Endothelial cell of umbilical vein (primary cell): ENCODE data around the gene NT5DC1. TPM values are rescaled to one million over a fixed set of nuclear protein-coding genes. Genes with fewer than 3 reads are reported as not detected.
A peak's percentile ranks its signal among the peaks of the same experiment; 100 is the strongest.

Experiments used
- Bru-seq: library from RNA; stranded (reverse); fragments of 400-500 nt; gene quantifications from one replicate; lab custom pipeline; 2021; lab: Mats Ljungman, UMichigan
- BruChase-seq, 2 experiments: library from RNA; stranded (reverse); fragments of 400-500 nt; gene quantifications; one replicate each; lab custom pipeline; 2021; lab: Mats Ljungman, UMichigan
- BruUV-seq: library from RNA; stranded (reverse); fragments of 400-500 nt; replicated peaks from 2 replicates; lab custom pipeline; 2021; lab: Mats Ljungman, UMichigan
- CTCF ChIA-PET: fragments of 300-600, 350-600 bp; sonication (Branson Sonifier 250); formaldehyde crosslinking; loops from one replicate; lab custom pipeline; 2021; ENCODE audit warnings: antibody characterized with exemption, inconsistent platforms; lab: Charles Lee
- POLR2A ChIA-PET: fragments of 300-600, 350-600 bp; sonication (Branson Sonifier 250); formaldehyde crosslinking; loops from one replicate; lab custom pipeline; 2021; ENCODE audit warnings: antibody characterized with exemption, inconsistent platforms; lab: Charles Lee
- DNase-seq: peaks from one replicate; pipeline ENCODE4 v3.0.0-alpha.2; 2011; ENCODE audit warnings: low read depth, low spot score
- FAIRE-seq: peaks from 2 replicates; lab custom pipeline; 2011; peaks lifted over from hg19 to GRCh38; lab: Jason Lieb, UNC
- H2AFZ ChIP-seq: 2 replicates; pipeline ENCODE4 v1.6.0; 2012; ENCODE audit warnings: low read depth, low read length, control low read depth, inconsistent platforms
- H3K27ac ChIP-seq: 2 replicates; pipeline ENCODE4 v1.5.1; 2011; ENCODE audit warnings: low read depth, mild to moderate bottlenecking, control low read depth, low read length, moderate library complexity; ENCODE audit not compliant: insufficient read depth
- H3K27me3 ChIP-seq, 2 experiments: 2 replicates each; pipeline versions ENCODE4 v1.6.0 to v1.6.1; 2011; ENCODE audit warnings: low read length in 2 of 2, mixed read lengths in 1 of 2; ENCODE audit not compliant: control insufficient read depth in 2 of 2, insufficient read depth in 2 of 2
- H3K36me3 ChIP-seq, 2 experiments: 2 replicates in 1 of 2; 3 replicates in 1 of 2; pipeline ENCODE4 v1.5.1; 2011; ENCODE audit warnings: low read length in 2 of 2, mild to moderate bottlenecking in 1 of 2, moderate library complexity in 1 of 2; ENCODE audit not compliant: control insufficient read depth in 2 of 2, insufficient read depth in 2 of 2; ENCODE audit errors: extremely low read depth in 1 of 2
- H3K4me1 ChIP-seq: 3 replicates; pipeline ENCODE4 v1.5.1; 2011; ENCODE audit warnings: mild to moderate bottlenecking, low read length; ENCODE audit not compliant: control insufficient read depth, insufficient read depth; ENCODE audit errors: extremely low read depth
- H3K4me2 ChIP-seq: 2 replicates; pipeline ENCODE4 v1.6.1; 2011; ENCODE audit warnings: low read length, control low read depth, mixed read lengths; ENCODE audit not compliant: insufficient read depth
- H3K4me3 ChIP-seq, 3 experiments: fragments of 200-600 bp in 1 of 3; sonication (generic), shearing (Covaris generic) in 1 of 3; replicated peaks in 1 of 3; 2 replicates each; pipeline ENCODE4 v1.5.1; 2011 to 2016; ENCODE audit warnings: control low read depth in 3 of 3, low read length in 3 of 3, mild to moderate bottlenecking in 2 of 3, inconsistent platforms in 1 of 3, low read depth in 1 of 3, moderate library complexity in 1 of 3; ENCODE audit not compliant: insufficient read depth in 1 of 3
- H3K79me2 ChIP-seq: 2 replicates; pipeline ENCODE4 v1.6.0; 2012; ENCODE audit warnings: low read length, inconsistent platforms; ENCODE audit not compliant: control insufficient read depth, insufficient read depth
- H3K9ac ChIP-seq: replicated peaks from 2 replicates; pipeline ENCODE3; 2011; ENCODE audit warnings: low read length, control low read depth; ENCODE audit not compliant: insufficient read depth; ENCODE audit errors: extremely low read depth
- H3K9me1 ChIP-seq: replicated peaks from 3 replicates; pipeline ENCODE4 v1.6.0; 2011; ENCODE audit warnings: mild to moderate bottlenecking, low read length; ENCODE audit not compliant: control insufficient read depth, insufficient read depth; ENCODE audit errors: extremely low read depth
- H3K9me3 ChIP-seq: replicated peaks from 2 replicates; pipeline ENCODE4 v1.5.1; 2012; ENCODE audit warnings: low read length, inconsistent platforms; ENCODE audit not compliant: control insufficient read depth, insufficient read depth
- H4K20me1 ChIP-seq: replicated peaks from 2 replicates; pipeline ENCODE3; 2011; ENCODE audit warnings: mild to moderate bottlenecking, low read length; ENCODE audit not compliant: control insufficient read depth, insufficient read depth; ENCODE audit errors: extremely low read depth
- EZH2 ChIP-seq: IDR thresholded peaks from 2 replicates; pipeline ENCODE4 v1.6.1; 2012; ENCODE audit warnings: borderline replicate concordance, low read depth, mild to moderate bottlenecking, moderate library complexity, low read length, inconsistent platforms; ENCODE audit not compliant: severe bottlenecking
- FOS ChIP-seq: IDR thresholded peaks from 2 replicates; pipeline ENCODE4 v1.6.1; 2011; ENCODE audit warnings: mild to moderate bottlenecking, low read length, moderate library complexity, borderline replicate concordance; ENCODE audit not compliant: insufficient read depth
- MYC ChIP-seq: IDR thresholded peaks from one replicate; pipeline ENCODE4 v1.6.1; 2011; ENCODE audit warnings: mild to moderate bottlenecking, low read depth, low read length
- POLR2A ChIP-seq: IDR thresholded peaks from 2 replicates; pipeline ENCODE4 v1.6.1; 2012; ENCODE audit warnings: low read depth, mild to moderate bottlenecking, control low read depth, low read length
- POLR2AphosphoS5 ChIP-seq: IDR thresholded peaks from 2 replicates; pipeline ENCODE4 v1.6.1; 2012; ENCODE audit warnings: low read depth, mild to moderate bottlenecking, control low read depth, low read length, moderate library complexity; ENCODE audit not compliant: insufficient read depth
- dilution Hi-C: fragments of 300-500 bp; cut with MboI; formaldehyde crosslinking; loops from one replicate; pipeline ENCODE4 v1.15.0; 2019; ENCODE audit warnings: low sequenced_read_pairs; ENCODE audit not compliant: extremely low pct_ligation_motif_present
- intact Hi-C: fragments of 100-400 bp; cut with micrococcal nuclease; formaldehyde crosslinking; loops from one replicate; pipeline ENCODE4 v1.10.0; 2022
- long read RNA-seq: library from polyadenylated mRNA; stranded (forward); transcript quantifications from one replicate; pipeline ENCODE4 v2.0.0, GENCODE V29; 2021
- polyA minus RNA-seq, 3 experiments: library from RNA; depleted of rRNA, polyadenylated mRNA; stranded (reverse); fragments of >200 nt; gene quantifications; 1 replicate in 1 of 3; 2 replicates in 2 of 3; pipeline ENCODE4 v1.2.3, GENCODE V29; 2011
- polyA plus RNA-seq, 4 experiments: library from polyadenylated mRNA; depleted of rRNA in 3 of 4; stranded (reverse) in 3 of 4; unstranded in 1 of 4; fragments of >200 nt; gene quantifications; 2 replicates each; pipeline versions ENCODE4 v1.2.1 to v1.2.3, GENCODE V29; 2011 to 2012; ENCODE audit warnings: missing spikeins in 1 of 4
- total RNA-seq: library from RNA; stranded (reverse); gene quantifications from 2 replicates; pipeline ENCODE4 v1.2.3, GENCODE V29; 2021
- TF ChIP-seq, protein P1 (sequence below), 2 donors: IDR thresholded peaks; 1 replicate in 1 of 2; 2 replicates in 1 of 2; pipeline ENCODE4 v1.5.1; 2011; ENCODE audit warnings: low read length in 2 of 2, mild to moderate bottlenecking in 2 of 2, moderate library complexity in 2 of 2, control low read depth in 1 of 2, inconsistent platforms in 1 of 2, low read depth in 1 of 2; ENCODE audit not compliant: insufficient read depth in 1 of 2; ENCODE audit errors: extremely low read depth in 1 of 2
- TF ChIP-seq, protein P2 (sequence below): IDR thresholded peaks from 2 replicates; pipeline ENCODE4 v1.6.1; 2011; ENCODE audit not compliant: insufficient read depth, insufficient read length

Gene NT5DC1
- total RNA-seq = 23.8 and 24.3 TPM in 2 replicates
- polyA plus RNA-seq = 6.6 and 11.3 TPM in 2 replicates
- 10.9 and 12.7 TPM in 2 replicates for polyA plus RNA-seq (2011; cell fraction: cytosol; rRNA removed)
- polyA plus RNA-seq (2011; cell fraction: nucleus; rRNA removed) = 8.9 and 10.7 TPM in 2 replicates
- 16.1 and 19.9 TPM in 2 replicates for polyA plus RNA-seq (2012)
- 12.0 and 13.5 TPM in 2 replicates for polyA minus RNA-seq
- polyA minus RNA-seq (2011; cell fraction: cytosol; rRNA and poly(A)+ RNA removed) = 31.9 TPM
- 13.2 and 17.1 TPM in 2 replicates for polyA minus RNA-seq (2011; cell fraction: nucleus; rRNA and poly(A)+ RNA removed)
- Bru-seq, nascent RNA = percentile 67 among the genes with signal in this experiment
- percentile 47 among the genes with signal in this experiment for BruChase-seq, experiment 1, labeled RNA remaining after a 6-hour chase
- BruChase-seq, experiment 2, labeled RNA remaining after a 2-hour chase = percentile 56 among the genes with signal in this experiment
- long read RNA-seq, full-length matches to known transcripts = 39 of 46 reads
- long read RNA-seq, partial matches to known transcripts = 3 of 46 reads
- long read RNA-seq, other reads (novel, unspliced or antisense) = 4 of 46 reads

GRCh38 chr6:116100419-116101301, at the start of gene NT5DC1:
NT5DC1 (plus strand) TSS chr6:116100853; CDS start chr6:116100931, 78 bp downstream.
- intact Hi-C loops = no loop called here
- dilution Hi-C loops = no loop called here
- FAIRE-seq = peak; percentile 72

More at GRCh38 chr6:116100419-116101301, at the start of gene NT5DC1:
- H3K4me1 ChIP-seq = peaks cover 11% of the 10 kb centered on the region
- H2AFZ ChIP-seq = peak within 1 kb of the TSS; percentile 70
- DNase-seq = peak; percentile 80
- POLR2A ChIA-PET = no interaction called here
- TF ChIP-seq POLR2AphosphoS5 (peak; percentile 75), POLR2A (peak; percentile 63), FOS (no peak), MYC (no peak), EZH2 (no peak)
- TF ChIP-seq, protein P1, sequence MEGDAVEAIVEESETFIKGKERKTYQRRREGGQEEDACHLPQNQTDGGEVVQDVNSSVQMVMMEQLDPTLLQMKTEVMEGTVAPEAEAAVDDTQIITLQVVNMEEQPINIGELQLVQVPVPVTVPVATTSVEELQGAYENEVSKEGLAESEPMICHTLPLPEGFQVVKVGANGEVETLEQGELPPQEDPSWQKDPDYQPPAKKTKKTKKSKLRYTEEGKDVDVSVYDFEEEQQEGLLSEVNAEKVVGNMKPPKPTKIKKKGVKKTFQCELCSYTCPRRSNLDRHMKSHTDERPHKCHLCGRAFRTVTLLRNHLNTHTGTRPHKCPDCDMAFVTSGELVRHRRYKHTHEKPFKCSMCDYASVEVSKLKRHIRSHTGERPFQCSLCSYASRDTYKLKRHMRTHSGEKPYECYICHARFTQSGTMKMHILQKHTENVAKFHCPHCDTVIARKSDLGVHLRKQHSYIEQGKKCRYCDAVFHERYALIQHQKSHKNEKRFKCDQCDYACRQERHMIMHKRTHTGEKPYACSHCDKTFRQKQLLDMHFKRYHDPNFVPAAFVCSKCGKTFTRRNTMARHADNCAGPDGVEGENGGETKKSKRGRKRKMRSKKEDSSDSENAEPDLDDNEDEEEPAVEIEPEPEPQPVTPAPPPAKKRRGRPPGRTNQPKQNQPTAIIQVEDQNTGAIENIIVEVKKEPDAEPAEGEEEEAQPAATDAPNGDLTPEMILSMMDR (IDR thresholded peaks at IDR 0.05; ENCODE audit: extremely low read depth in 1 of 2, insufficient read depth in 1 of 2, low read depth in 1 of 2, low read length in 2 of 2) = peak in 1 of 2 donors; percentile 32
- TF ChIP-seq, protein P2, sequence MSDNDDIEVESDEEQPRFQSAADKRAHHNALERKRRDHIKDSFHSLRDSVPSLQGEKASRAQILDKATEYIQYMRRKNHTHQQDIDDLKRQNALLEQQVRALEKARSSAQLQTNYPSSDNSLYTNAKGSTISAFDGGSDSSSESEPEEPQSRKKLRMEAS = no peak
- H3K4me3 ChIP-seq = peak within 1 kb of the TSS; percentile 49 to 85 (median 62)
- H4K20me1 ChIP-seq = no peaks in the 10 kb centered on the region
- H3K9me3 ChIP-seq = no peaks in the 10 kb centered on the region
- BruUV-seq = TSS peak; percentile 43
- no peaks in the 10 kb centered on the region for H3K36me3 ChIP-seq
- peak within 1 kb of the TSS; percentile 94 for H3K4me2 ChIP-seq
- peaks cover 0 to 3% of the 10 kb centered on the region in 2 experiments for H3K27me3 ChIP-seq
- H3K27ac ChIP-seq = peak within 1 kb of the TSS; percentile 36
- no peaks in the 10 kb centered on the region for H3K79me2 ChIP-seq
- CTCF ChIA-PET = interaction anchor here (0.9 to 4.0 kb wide), 5 partner anchors 11 to 92 kb away, joined by 3 to 43 read pairs (median 11); no protein-coding TSS in a partner anchor
- H3K9ac ChIP-seq = peak within 1 kb of the TSS; percentile 76
- H3K9me1 ChIP-seq = no peaks in the 10 kb centered on the region
